ENCODE measurements around the gene NAGPA. TPM values are rescaled to one million over a fixed set of nuclear protein-coding genes. Genes with fewer than 3 reads are reported as not detected.

NAGPA gene
- total RNA-seq, 4 donors from 2014 or later: 25.3 to 35.1 (median 31.0) TPM

DNA sequence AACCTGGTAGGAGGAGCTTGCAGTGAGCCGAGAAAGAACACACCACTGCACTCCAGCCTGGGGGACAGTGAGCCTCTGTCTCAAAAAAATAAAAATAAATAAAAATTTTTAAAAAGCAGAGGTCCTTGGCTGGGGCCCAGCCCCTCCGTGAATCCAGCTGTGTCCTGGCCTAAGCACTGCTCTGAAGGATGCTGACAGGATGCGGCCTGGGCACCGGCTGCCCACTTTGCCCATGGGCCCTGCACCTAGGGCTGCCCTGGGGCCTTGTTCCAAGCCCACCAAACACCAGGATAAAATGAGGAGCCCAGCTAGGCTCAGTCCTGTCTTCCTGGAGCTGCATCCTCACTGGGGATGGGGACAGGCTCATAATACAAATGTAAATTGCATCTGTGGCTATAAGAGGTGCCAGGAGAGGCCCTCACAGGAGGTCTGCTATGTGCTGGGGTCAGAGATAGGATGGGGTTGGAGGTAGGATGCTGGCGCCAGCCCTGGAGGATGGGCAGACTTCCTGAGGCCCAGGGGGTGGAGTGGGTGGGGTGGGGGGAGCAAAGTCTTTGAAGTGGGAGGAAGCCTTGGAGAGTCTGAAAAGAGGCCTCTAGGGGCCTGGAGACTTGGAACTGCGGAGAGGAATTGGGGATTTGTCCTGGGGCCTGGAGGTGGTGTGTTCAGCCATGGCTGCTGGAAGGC, 25.8 kb upstream of the NAGPA start:
- H3K4me1 ChIP-seq: no peaks in the 10 kb centered on the region
- DNase-seq (ENCODE audit: low spot score in 2 of 2): no peak
- H3K27me3 ChIP-seq: no peaks in the 10 kb centered on the region
- H3K27ac ChIP-seq: no peak overlapping the region
- no peaks in the 10 kb centered on the region for H3K9me3 ChIP-seq
- 81% methylated on average over 6 of the region's 6 CpGs for WGBS
- H3K36me3 ChIP-seq: no peaks in the 10 kb centered on the region
- H3K4me3 ChIP-seq: no peak overlapping the region
- no peak for TF ChIP-seq POLR2A (IDR thresholded peaks at IDR 0.05)

DNA sequence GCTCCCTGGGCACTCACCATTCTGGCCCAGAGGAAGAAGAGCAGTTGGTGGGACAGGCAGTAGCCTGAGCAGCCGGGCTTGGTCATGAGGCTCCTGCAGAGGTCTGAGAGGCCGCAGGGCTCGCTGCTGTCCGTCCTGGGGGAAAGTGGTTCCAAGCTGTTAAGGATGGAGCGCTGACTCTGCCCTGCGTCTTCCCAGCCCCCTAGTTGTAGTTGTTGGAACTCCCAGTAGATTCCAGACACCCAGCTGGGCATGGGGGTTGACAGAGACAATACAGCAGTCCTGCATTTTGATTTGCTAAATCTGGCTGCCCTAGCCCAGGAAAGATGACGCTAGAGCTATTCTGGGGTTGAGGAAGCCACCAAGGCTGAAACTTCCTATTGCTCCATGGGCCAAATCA, 24.7 kb upstream of the NAGPA start:
- 57% methylated on average over 7 of the region's 7 CpGs for WGBS

GRCh38 chr16:5056352-5056751, 22.6 kb upstream of the NAGPA start:
- 21% methylated on average over 11 of the region's 11 CpGs for WGBS
- TF ChIP-seq, protein P1, sequence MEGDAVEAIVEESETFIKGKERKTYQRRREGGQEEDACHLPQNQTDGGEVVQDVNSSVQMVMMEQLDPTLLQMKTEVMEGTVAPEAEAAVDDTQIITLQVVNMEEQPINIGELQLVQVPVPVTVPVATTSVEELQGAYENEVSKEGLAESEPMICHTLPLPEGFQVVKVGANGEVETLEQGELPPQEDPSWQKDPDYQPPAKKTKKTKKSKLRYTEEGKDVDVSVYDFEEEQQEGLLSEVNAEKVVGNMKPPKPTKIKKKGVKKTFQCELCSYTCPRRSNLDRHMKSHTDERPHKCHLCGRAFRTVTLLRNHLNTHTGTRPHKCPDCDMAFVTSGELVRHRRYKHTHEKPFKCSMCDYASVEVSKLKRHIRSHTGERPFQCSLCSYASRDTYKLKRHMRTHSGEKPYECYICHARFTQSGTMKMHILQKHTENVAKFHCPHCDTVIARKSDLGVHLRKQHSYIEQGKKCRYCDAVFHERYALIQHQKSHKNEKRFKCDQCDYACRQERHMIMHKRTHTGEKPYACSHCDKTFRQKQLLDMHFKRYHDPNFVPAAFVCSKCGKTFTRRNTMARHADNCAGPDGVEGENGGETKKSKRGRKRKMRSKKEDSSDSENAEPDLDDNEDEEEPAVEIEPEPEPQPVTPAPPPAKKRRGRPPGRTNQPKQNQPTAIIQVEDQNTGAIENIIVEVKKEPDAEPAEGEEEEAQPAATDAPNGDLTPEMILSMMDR (IDR thresholded peaks at IDR 0.05): no peak
- TF ChIP-seq POLR2A (IDR thresholded peaks at IDR 0.05) (no peak), EP300 (IDR thresholded peaks at IDR 0.05) (no peak), POLR2AphosphoS5 (IDR thresholded peaks at IDR 0.05) (no peak)
- Histone ChIP-seq H3K27ac (no peak overlapping the region), H3K27me3 (no peaks in the 10 kb centered on the region), H3K9me3 (no peaks in the 10 kb centered on the region), H3K36me3 (no peaks in the 10 kb centered on the region), H3K4me3 (no peak overlapping the region), H3K4me1 (no peaks in the 10 kb centered on the region)
- no peak for DNase-seq (ENCODE audit: low spot score in 2 of 2)

More for the DNA sequence above, 24.7 kb upstream of the NAGPA start:
- H3K27me3 ChIP-seq: no peaks in the 10 kb centered on the region
- H3K4me3 ChIP-seq: no peak overlapping the region
- no peaks in the 10 kb centered on the region for H3K9me3 ChIP-seq
- H3K4me1 ChIP-seq: no peaks in the 10 kb centered on the region
- H3K27ac ChIP-seq: no peak overlapping the region
- H3K36me3 ChIP-seq: no peaks in the 10 kb centered on the region
- no peak for DNase-seq (ENCODE audit: low spot score in 2 of 2)
- TF ChIP-seq POLR2AphosphoS5 (IDR thresholded peaks at IDR 0.05): no peak
- TF ChIP-seq POLR2A (IDR thresholded peaks at IDR 0.05): no peak
- TF ChIP-seq, protein P1 (IDR thresholded peaks at IDR 0.05): no peak
- TF ChIP-seq EP300 (IDR thresholded peaks at IDR 0.05): no peak

- no peak overlapping the region for H3K27ac ChIP-seq
Observed at GRCh38 chr16:5054876-5055865, 21.4 kb upstream of the NAGPA start.

GRCh38 chr16:5046914-5047313, 13.2 kb upstream of the NAGPA start:
- Histone ChIP-seq H3K36me3 (no peaks in the 10 kb centered on the region), H3K9me3 (no peaks in the 10 kb centered on the region), H3K27ac (no peak overlapping the region), H3K27me3 (no peaks in the 10 kb centered on the region), H3K4me3 (no peak overlapping the region), H3K4me1 (no peaks in the 10 kb centered on the region)
- 86% methylated on average over 2 of the region's 2 CpGs for WGBS
- no peak for DNase-seq (ENCODE audit: low spot score in 2 of 2)
- TF ChIP-seq EP300 (IDR thresholded peaks at IDR 0.05) (no peak), POLR2AphosphoS5 (IDR thresholded peaks at IDR 0.05) (no peak), POLR2A (IDR thresholded peaks at IDR 0.05) (no peak)
- TF ChIP-seq, protein P1 (IDR thresholded peaks at IDR 0.05): no peak

More at GRCh38 chr16:5054876-5055865, 21.4 kb upstream of the NAGPA start:
- Histone ChIP-seq H3K27me3 (no peaks in the 10 kb centered on the region), H3K4me1 (no peaks in the 10 kb centered on the region), H3K36me3 (no peaks in the 10 kb centered on the region), H3K4me3 (no peak overlapping the region), H3K9me3 (no peaks in the 10 kb centered on the region)
- DNase-seq (ENCODE audit: low spot score in 2 of 2): no peak
- WGBS: 74% methylated on average over 14 of the region's 16 CpGs
- TF ChIP-seq, protein P1 (IDR thresholded peaks at IDR 0.05): no peak
- TF ChIP-seq POLR2A (IDR thresholded peaks at IDR 0.05) (no peak), EP300 (IDR thresholded peaks at IDR 0.05) (no peak), POLR2AphosphoS5 (IDR thresholded peaks at IDR 0.05) (no peak)

Measured in suprapubic skin (tissue), 4 donors.